Inflammatory macrophage treated with lipopolysaccharide for 1 hour (primary cell): Measurements from ENCODE around the gene PTPRD.

ENCODE experiments used
- DNase-seq, 2 donors: peaks; one replicate each; pipeline ENCODE4 v3.0.0-alpha.2; 2020 to 2022

PTPRD gene

DNA sequence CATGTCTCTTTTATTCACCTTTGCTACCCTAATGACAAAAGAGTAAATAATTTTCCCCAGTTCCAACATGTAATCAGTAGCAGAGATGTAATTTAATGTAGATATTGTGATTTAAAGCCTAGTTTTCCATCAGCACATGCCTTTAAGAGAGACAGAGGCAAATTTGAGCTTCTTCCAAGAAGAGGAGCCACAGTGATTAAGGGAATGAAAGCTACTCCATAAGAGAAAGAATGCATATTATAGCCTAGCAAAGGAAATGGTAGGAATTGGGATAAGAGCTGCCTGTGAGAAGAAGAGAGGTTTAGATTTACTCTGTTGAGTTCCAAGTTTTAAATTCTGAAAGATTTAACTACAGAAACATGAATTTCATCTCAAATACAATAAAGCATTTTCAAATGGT lies 2222.2 kb downstream of the PTPRD start:
- no peak for DNase-seq

GRCh38 chr9:8389531-8389930 lies 2223.3 kb downstream of the PTPRD start:
- no peak for DNase-seq

- no peak for DNase-seq
Observed at GRCh38 chr9:8388132-8388531, 2224.7 kb downstream of the PTPRD start.

GRCh38 chr9:8384091-8384490 lies 2228.7 kb downstream of the PTPRD start:
- peak; percentile 44 to 66 for DNase-seq

DNA sequence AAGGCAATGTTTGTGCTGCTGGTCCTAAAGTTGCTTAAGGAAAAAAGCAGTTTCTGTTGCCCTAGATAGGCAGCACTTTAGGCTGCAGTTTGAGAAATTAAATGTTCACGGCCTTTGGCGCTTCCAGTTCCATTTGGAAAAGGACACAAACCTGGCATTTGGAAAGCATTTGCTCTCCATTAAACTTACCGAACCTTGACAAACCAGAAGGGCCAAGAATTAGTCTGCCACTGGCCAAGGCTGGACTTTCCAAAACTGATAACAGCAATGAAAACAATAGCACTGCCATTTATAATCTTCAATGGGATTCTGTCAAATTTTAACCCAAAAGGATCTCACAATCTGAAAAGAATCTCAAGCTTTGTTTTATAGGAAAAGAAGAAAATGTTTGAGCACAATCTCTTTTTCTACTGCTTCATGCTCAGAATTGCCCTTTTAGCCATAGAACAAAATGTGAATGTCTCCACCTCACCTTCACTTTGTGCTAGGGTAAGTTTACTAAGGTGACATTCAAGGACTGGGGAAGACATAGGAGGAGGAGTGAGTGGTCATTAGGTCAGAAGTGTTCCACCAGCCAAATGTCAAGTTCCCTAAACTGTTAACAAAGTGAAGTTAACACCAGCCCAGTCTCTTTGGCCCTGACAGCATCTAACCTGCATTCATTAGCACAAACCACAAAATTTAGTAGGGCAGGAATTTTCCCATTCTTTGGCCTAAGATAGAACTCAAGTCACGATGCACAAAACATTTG lies 2229.8 kb downstream of the PTPRD start:
- peak in 1 of 2 donors; percentile 12 for DNase-seq

GRCh38 chr9:8382266-8382665 lies 2230.5 kb downstream of the PTPRD start:
- DNase-seq: no peak

GRCh38 chr9:8381601-8382000 lies 2231.2 kb downstream of the PTPRD start:
- no peak for DNase-seq

GRCh38 chr9:8374471-8374870 lies 2238.3 kb downstream of the PTPRD start:
- DNase-seq: no peak

DNA sequence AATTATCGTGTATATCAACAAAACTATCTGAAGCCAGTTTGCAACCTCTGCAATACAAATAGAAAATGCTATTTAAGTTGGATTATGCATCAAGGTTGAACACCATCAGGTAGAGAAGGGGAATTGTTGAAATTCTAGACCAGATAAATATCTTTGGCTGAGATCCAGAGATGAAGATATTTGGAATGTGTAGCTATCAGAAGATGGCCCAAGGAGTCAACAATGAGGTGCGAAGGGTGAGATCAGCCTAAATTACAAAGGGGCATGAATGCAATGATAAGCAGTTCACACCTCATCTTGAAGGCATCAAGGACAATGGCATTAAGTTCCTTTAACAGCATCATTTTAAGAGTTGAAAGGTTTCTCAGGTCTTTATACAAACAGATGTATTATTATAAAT lies 2241.1 kb downstream of the PTPRD start:
- DNase-seq: no peak

GRCh38 chr9:8366161-8366926 lies 2246.5 kb downstream of the PTPRD start:
- DNase-seq: peak; percentile 6 to 17

DNA sequence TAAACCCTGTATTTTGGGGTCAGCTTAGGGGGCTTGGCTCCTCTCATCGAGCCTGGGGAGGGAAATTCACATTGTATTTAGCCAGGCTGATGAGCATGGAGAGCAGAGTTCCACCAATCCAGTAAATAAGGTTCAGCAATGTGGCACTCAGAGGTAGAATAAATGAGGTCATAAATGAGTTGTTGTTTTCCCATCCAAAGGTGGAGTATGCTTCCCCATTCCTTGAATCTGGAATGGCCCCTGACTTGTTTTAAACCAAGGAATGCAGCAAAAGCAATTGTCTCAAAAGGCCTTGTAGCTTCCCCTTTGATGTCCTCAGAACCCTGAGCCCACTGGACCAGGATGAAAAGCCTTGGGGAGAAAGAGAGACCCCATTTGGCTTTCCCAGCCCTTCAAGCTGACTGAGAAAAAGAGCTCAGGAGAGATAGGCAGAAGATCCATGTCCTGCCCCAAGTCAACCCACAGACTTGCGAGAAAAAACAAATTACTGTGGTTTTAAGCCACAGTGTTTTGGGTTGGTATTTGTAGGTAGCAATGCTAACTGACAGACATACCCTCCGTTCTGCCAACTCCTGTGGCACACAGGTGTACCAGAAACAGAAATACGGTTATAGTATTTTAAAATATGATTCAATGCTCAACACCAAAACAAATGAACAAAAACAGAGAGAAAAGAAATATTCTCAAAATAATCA lies 2247.2 kb downstream of the PTPRD start:
- no peak for DNase-seq

DNA sequence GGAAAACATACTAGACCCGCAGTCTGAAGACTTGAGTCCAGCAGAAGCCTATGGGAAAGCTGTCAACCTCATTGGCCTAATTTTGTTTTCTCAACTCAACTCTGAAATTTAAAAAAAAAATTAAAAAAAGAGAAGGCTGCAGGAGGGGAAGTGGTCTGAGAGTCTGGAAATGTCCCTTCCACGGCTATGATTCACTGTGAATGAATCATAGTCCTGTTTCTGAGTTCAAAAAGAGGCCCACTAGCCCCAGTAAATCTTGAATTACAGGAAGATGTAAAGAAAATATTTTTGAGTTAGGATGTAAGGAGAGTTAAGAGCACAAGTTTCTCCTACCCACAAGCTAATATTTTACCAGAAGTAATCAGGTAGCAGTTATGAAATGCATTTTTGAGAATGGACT lies 2247.8 kb downstream of the PTPRD start:
- peak; percentile 48 to 62 for DNase-seq

- DNase-seq: no peak
Observed at GRCh38 chr9:8364026-8364752, 2248.6 kb downstream of the PTPRD start.

GRCh38 chr9:8362250-8362649 lies 2250.6 kb downstream of the PTPRD start:
- no peak for DNase-seq

DNA sequence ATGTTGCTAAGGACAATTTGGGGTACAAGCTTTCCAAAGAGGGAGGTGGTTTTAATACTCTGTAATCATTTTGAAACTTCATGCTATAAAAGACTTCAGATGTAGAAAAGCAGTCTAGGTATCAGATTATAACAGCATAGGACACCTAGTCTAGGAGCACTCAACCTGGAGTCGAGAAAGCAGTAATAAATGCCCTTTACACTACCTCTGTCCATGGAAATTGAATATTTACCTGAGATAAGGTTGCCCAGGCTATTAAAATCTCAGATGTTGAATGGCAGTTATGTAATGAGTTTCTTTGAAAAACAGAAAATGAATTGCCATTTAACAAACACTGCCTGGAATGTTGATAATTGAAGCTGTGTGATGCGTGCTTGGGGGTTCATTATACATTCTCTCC lies 2251.4 kb downstream of the PTPRD start:
- DNase-seq: no peak

- no peak for DNase-seq
Observed at GRCh38 chr9:8356406-8356805, 2256.4 kb downstream of the PTPRD start.

- DNase-seq: no peak
Observed at GRCh38 chr9:8351436-8351835, 2261.4 kb downstream of the PTPRD start.

- DNase-seq: no peak
Observed at GRCh38 chr9:8349901-8350300, 2262.9 kb downstream of the PTPRD start.

DNA sequence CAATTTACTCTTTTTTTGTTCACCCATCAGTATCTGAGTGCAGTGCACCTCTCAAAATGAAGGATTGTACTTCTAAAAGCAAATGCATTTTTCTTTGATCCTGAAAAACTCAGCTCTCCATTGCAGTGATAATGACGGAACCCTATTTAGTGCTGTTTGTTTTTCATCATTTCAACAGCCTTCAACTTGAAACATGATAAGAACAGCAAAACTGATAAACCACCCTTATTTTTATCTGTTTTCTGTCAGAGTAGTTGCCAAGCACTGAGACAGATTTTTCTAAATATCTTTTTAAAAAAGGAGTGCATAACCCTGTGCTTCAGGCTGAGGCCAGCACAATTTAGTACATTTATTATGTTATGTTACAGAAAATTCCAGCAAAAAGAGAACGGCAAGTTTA lies 2263.4 kb downstream of the PTPRD start:
- no peak for DNase-seq

DNA sequence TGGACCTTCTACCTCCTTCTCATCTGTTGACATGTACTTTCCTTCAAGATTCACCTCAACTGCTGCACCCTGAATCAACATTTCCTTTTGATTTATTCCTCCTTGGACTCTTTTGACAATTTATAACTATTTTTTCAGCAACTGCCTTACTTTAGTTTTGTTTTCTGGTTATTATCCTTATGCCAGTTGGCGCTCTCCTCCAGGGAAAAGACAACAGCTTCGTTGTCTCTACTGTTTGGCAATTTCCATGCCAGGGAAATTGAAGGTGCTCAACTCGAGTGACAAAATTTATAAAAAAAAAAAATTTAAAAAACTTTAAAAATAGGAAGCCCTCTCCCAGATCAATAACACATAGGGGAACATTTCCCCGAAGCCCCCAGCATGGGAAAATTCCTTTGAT lies 2264.0 kb downstream of the PTPRD start:
- no peak for DNase-seq

- DNase-seq: no peak
Observed at GRCh38 chr9:8346296-8346695, 2266.5 kb downstream of the PTPRD start.

DNA sequence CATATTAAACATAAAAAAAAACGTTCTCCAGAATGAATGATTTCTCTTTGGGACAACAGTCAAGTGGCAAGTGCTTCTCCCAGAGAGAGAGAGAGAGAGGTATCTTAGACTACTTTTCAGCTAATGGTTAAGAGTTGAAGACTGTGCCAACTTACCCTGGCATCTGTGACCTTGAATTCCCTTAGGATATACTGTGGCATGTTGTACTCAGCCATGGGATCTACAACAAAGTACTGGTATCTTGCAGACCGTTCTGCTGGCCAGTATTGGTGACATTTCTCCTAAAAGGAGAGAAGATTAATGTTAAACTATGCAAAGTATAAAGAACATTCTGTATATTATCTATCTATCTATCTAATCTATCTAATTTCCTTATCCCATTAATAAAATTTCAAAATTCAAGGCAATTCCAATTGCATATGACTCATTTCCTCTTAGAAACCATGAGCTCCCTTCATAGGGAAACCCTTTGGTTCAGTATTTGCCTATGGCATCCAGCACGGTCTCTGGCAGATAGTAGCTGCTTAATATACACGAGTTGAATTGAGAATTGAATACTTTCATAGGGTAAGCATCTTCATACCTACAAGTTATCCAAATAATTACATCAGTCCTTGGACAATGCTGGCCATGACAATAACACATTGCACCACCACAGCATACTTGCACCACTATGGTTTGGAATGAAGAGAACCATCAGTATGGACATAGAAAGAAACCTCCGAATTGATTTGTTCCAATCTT lies 2273.9 kb downstream of the PTPRD start:
- DNase-seq: no peak
